Type B pancreatic cell (in vitro differentiated cells): Measurements from ENCODE around the gene CATSPERZ. TPM values are rescaled to one million over a fixed set of nuclear protein-coding genes. Genes with fewer than 3 reads are reported as not detected.

Experiments
- DNase-seq: peaks from one replicate; pipeline ENCODE4 v3.0.0; 2021; ENCODE audit warnings: mixed read lengths; ENCODE audit not compliant: unreplicated experiment; ENCODE audit errors: extremely low spot score
- H3K27ac Mint-ChIP-seq: 2 replicates; pipeline ENCODE4 v1.8.0; 2021; ENCODE audit warnings: mild to moderate bottlenecking, mixed read lengths
- H3K27me3 Mint-ChIP-seq: 2 replicates; pipeline ENCODE4 v1.8.0; 2021; ENCODE audit warnings: mixed read lengths
- H3K36me3 Mint-ChIP-seq: 2 replicates; pipeline ENCODE4 v1.8.0; 2021; ENCODE audit warnings: mixed read lengths
- H3K4me1 Mint-ChIP-seq: one replicate; pipeline ENCODE4 v1.8.0; 2021; ENCODE audit warnings: mixed read lengths; ENCODE audit not compliant: unreplicated experiment
- H3K4me3 Mint-ChIP-seq: 2 replicates; pipeline ENCODE4 v1.8.0; 2021; ENCODE audit warnings: mild to moderate bottlenecking, mixed read lengths
- H3K9me3 Mint-ChIP-seq: 2 replicates; pipeline ENCODE4 v1.8.0; 2021; ENCODE audit warnings: mixed read lengths
- CTCF ChIP-seq: fragments of 200-600 bp; sonication (generic); conservative IDR thresholded peaks from 2 replicates; pipeline ENCODE4 v1.5.0; 2021; ENCODE audit warnings: antibody characterized with exemption, mild to moderate bottlenecking
- total RNA-seq: library from RNA; stranded (reverse); gene quantifications from 2 replicates; pipeline ENCODE4 v1.2.1, GENCODE V29; 2021; ENCODE audit warnings: low replicate concordance

Gene CATSPERZ
- total RNA-seq, 1 donor from 2014 or later, result not detected

- Mint-ChIP-seq H3K4me3 (peak overlapping the region; percentile 87), H3K36me3 (peaks cover 11% of the 10 kb centered on the region), H3K27me3 (no peaks in the 10 kb centered on the region), H3K27ac (peak overlapping the region; percentile 88), H3K9me3 (no peaks in the 10 kb centered on the region), H3K4me1 (peaks cover 13% of the 10 kb centered on the region)
- no peak for TF ChIP-seq CTCF
- no peak for DNase-seq
Measured at GRCh38 chr11:64283092-64283491, 17.1 kb upstream of the CATSPERZ start.

- Mint-ChIP-seq H3K36me3 (peaks cover 8% of the 10 kb centered on the region), H3K4me1 (peaks cover 13% of the 10 kb centered on the region), H3K9me3 (no peaks in the 10 kb centered on the region), H3K27me3 (peaks cover 4% of the 10 kb centered on the region), H3K27ac (peak within 1 kb of the TSS; percentile 88), H3K4me3 (peak within 1 kb of the TSS; percentile 87)
- DNase-seq, result peak; percentile 95
- TF ChIP-seq CTCF, result no peak
Measured at GRCh38 chr11:64284048-64284961, 15.9 kb upstream of the CATSPERZ start, which contains the start of gene BAD. TSS of gene BAD (minus strand) at chr11:64284665. CDS start at chr11:64284368, 297 bp downstream.

GRCh38 chr11:64284962-64285884, 14.9 kb upstream of the CATSPERZ start, which contains the start of gene GPR137:
TSS of gene GPR137 (plus strand) at chr11:64285848. CDS start at chr11:64286525, 677 bp downstream.
- peaks cover 13% of the 10 kb centered on the region for H3K4me1 Mint-ChIP-seq
- H3K9me3 Mint-ChIP-seq, result no peaks in the 10 kb centered on the region
- peak within 1 kb of the TSS; percentile 87 for H3K4me3 Mint-ChIP-seq
- peak within 1 kb of the TSS; percentile 88 for H3K27ac Mint-ChIP-seq
- DNase-seq, result peak; percentile 93
- peaks cover 14% of the 10 kb centered on the region for H3K27me3 Mint-ChIP-seq
- TF ChIP-seq CTCF, result no peak
- peaks cover 12% of the 10 kb centered on the region for H3K36me3 Mint-ChIP-seq

- DNase-seq, result no peak
- Mint-ChIP-seq H3K4me3 (peak overlapping the region; percentile 86), H3K36me3 (peaks cover 16% of the 10 kb centered on the region), H3K27ac (peak overlapping the region; percentile 79), H3K9me3 (no peaks in the 10 kb centered on the region), H3K27me3 (peaks cover 23% of the 10 kb centered on the region), H3K4me1 (peaks cover 13% of the 10 kb centered on the region)
- no peak for TF ChIP-seq CTCF
Measured at GRCh38 chr11:64285885-64286800, 14.0 kb upstream of the CATSPERZ start.
